Keratinocyte (primary cell): ENCODE measurements around the gene RUFY2.

ENCODE experiments used
- CTCF ChIP-seq, 3 experiments: IDR thresholded peaks in 1 of 3; conservative IDR thresholded peaks in 1 of 3; optimal IDR thresholded peaks in 1 of 3; 2 replicates in 2 of 3; 3 replicates in 1 of 3; pipeline versions ENCODE3 to v1.5.1; 2011; ENCODE audit warnings: low read length in 3 of 3, mild to moderate bottlenecking in 3 of 3, moderate library complexity in 2 of 3, control low read depth in 1 of 3, inconsistent platforms in 1 of 3; ENCODE audit not compliant: insufficient read depth in 2 of 3; ENCODE audit errors: extremely low read depth in 1 of 3
- EZH2 ChIP-seq: IDR thresholded peaks from one replicate; pipeline ENCODE4 v1.6.1; 2012; ENCODE audit warnings: inconsistent platforms, mild to moderate bottlenecking, low read length, moderate library complexity

- TF ChIP-seq CTCF (optimal IDR thresholded peaks at IDR 0.05 in 1 of 3, IDR thresholded peaks at IDR 0.05 in 1 of 3, conservative IDR thresholded peaks at IDR 0.05 in 1 of 3; ENCODE audit: extremely low read depth in 1 of 3, insufficient read depth in 2 of 3, low read length in 3 of 3) = no peak
- TF ChIP-seq EZH2 = no peak
These were observed 21.5 kb upstream of the RUFY2 start for GRCh38 chr10:68428396-68429104.
